Fibroblast of pulmonary artery (primary cell): ENCODE results near the gene MTHFSD.
A peak's percentile ranks its signal among the peaks of the same experiment; 100 is the strongest.

Experiments used
- DNase-seq: peaks from one replicate; pipeline ENCODE4 v3.0.0-alpha.2; 2010; ENCODE audit warnings: low read depth
- H3K4me3 ChIP-seq: replicated peaks from 2 replicates; pipeline ENCODE4 v1.5.1; 2011; ENCODE audit warnings: low read depth, mild to moderate bottlenecking, control low read depth, low read length, moderate library complexity
- CTCF ChIP-seq: IDR thresholded peaks from 2 replicates; pipeline ENCODE4 v1.5.1; 2011; ENCODE audit warnings: mild to moderate bottlenecking, control low read depth, low read length, inconsistent platforms; ENCODE audit errors: missing control alignments

The MTHFSD gene

GRCh38 chr16:86575754-86576557 lies 20.9 kb upstream of the MTHFSD start:
- peak overlapping the region; percentile 66 for H3K4me3 ChIP-seq
- TF ChIP-seq CTCF: peak; percentile 70
- DNase-seq: peak; percentile 95

GRCh38 chr16:86575095-86575685 lies 20.2 kb upstream of the MTHFSD start:
- TF ChIP-seq CTCF: no peak
- no peak for DNase-seq
- peak overlapping the region; percentile 66 for H3K4me3 ChIP-seq

- no peak for TF ChIP-seq CTCF
- no peak for DNase-seq
- H3K4me3 ChIP-seq: no peak overlapping the region
Measured at GRCh38 chr16:86574646-86575045, 19.6 kb upstream of the MTHFSD start.

GRCh38 chr16:86573646-86574508 lies 18.8 kb upstream of the MTHFSD start:
- H3K4me3 ChIP-seq: no peak overlapping the region
- no peak for DNase-seq
- TF ChIP-seq CTCF: no peak

GRCh38 chr16:86573215-86573614 lies 18.2 kb upstream of the MTHFSD start:
- TF ChIP-seq CTCF: no peak
- H3K4me3 ChIP-seq: no peak overlapping the region
- DNase-seq: no peak

- no peak for DNase-seq
- H3K4me3 ChIP-seq: no peak overlapping the region
- TF ChIP-seq CTCF: no peak
Measured at GRCh38 chr16:86572606-86573005, 17.6 kb upstream of the MTHFSD start.
